ENCODE data around the gene ITPR3. TPM values are rescaled to one million over a fixed set of nuclear protein-coding genes. Genes with fewer than 3 reads are reported as not detected.

Gene ITPR3
- total and polyA plus RNA-seq, 2 of the 13 experiments (the other 11 are each of a cell fraction or from before 2014, with no cell fraction given): 3.8 to 21.4 TPM

GRCh38 chr6:33737267-33738026 lies 116.3 kb downstream of the ITPR3 start:
- no peak for TF ChIP-seq KAT2B (IDR thresholded peaks at IDR 0.05; ENCODE audit: borderline replicate concordance, low read depth, low read length)
- no peak for TF ChIP-seq ZNF234 (CRISPR knock-in tag; conservative IDR thresholded peaks at IDR 0.05)
- no peak for TF ChIP-seq ZFP91 (CRISPR knock-in tag; IDR thresholded peaks at IDR 0.05; ENCODE audit: borderline replicate concordance)
- TF ChIP-seq PCBP1 (IDR thresholded peaks at IDR 0.05; ENCODE audit: borderline replicate concordance, low read depth, low read length): no peak
- no peak for TF ChIP-seq NFKBIZ (CRISPR knock-in tag; IDR thresholded peaks at IDR 0.05)
- TF ChIP-seq, protein P1, sequence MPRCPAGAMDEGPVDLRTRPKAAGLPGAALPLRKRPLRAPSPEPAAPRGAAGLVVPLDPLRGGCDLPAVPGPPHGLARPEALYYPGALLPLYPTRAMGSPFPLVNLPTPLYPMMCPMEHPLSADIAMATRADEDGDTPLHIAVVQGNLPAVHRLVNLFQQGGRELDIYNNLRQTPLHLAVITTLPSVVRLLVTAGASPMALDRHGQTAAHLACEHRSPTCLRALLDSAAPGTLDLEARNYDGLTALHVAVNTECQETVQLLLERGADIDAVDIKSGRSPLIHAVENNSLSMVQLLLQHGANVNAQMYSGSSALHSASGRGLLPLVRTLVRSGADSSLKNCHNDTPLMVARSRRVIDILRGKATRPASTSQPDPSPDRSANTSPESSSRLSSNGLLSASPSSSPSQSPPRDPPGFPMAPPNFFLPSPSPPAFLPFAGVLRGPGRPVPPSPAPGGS (CRISPR knock-in tag; IDR thresholded peaks at IDR 0.05): no peak
- no peak for TF ChIP-seq TOPORS (CRISPR knock-in tag; IDR thresholded peaks at IDR 0.05)
- no peak for TF ChIP-seq ZIK1 (CRISPR knock-in tag; IDR thresholded peaks at IDR 0.05; ENCODE audit: borderline replicate concordance, low read depth)
- TF ChIP-seq FOXK2 (IDR thresholded peaks at IDR 0.05): no peak
- no peak for TF ChIP-seq ZSCAN21 (CRISPR knock-in tag; IDR thresholded peaks at IDR 0.05; ENCODE audit: borderline replicate concordance)
- TF ChIP-seq ZNF773 (CRISPR knock-in tag; IDR thresholded peaks at IDR 0.05; ENCODE audit: borderline replicate concordance): no peak
- no peak for TF ChIP-seq SMAD9 (CRISPR knock-in tag; IDR thresholded peaks at IDR 0.05)
- no peak for TF ChIP-seq NFAT5 (CRISPR knock-in tag; IDR thresholded peaks at IDR 0.05)
- TF ChIP-seq, protein P2, sequence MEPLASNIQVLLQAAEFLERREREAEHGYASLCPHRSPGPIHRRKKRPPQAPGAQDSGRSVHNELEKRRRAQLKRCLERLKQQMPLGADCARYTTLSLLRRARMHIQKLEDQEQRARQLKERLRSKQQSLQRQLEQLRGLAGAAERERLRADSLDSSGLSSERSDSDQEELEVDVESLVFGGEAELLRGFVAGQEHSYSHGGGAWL (CRISPR knock-in tag; IDR thresholded peaks at IDR 0.05): no peak
- BruUV-seq (replicated peaks): no TSS peak
- no peak overlapping the region for H3K4me3 ChIP-seq (replicated peaks in 1 of 3; ENCODE audit: insufficient read depth in 1 of 3, low read depth in 2 of 3, low read length in 3 of 3)
- ChIA-PET CTCF (ENCODE audit: low intra/inter-chr PET ratio, low total read pairs) (no interaction called here), POLR2A (interaction anchor here (1.6 kb wide), 1 partner anchor 26 kb away, joined by 5 read pairs; the partner anchor contains the start of gene UQCC2)
- no peaks in the 10 kb centered on the region for H3K36me3 ChIP-seq (replicated peaks in 1 of 2; ENCODE audit: control insufficient read depth in 1 of 2, insufficient read depth in 2 of 2, low read length in 2 of 2)
- no peak for ATAC-seq
- 86% methylated on average over 14 of the region's 15 CpGs for WGBS (ENCODE audit: low lambda C conversion rate)
- intact Hi-C loops (cut with micrococcal nuclease; ENCODE audit: unreplicated experiment): no loop called here
- H4K20me1 ChIP-seq (ENCODE audit: insufficient read depth, low read length): no peaks in the 10 kb centered on the region
- no peak for FAIRE-seq
- H3K9me3 ChIP-seq (ENCODE audit: low read length): no peaks in the 10 kb centered on the region
- H2AFZ ChIP-seq (ENCODE audit: low read length): no peak overlapping the region
- no peak overlapping the region for H3K9ac ChIP-seq (ENCODE audit: insufficient read depth, low read depth, low read length)
- no peak overlapping the region for H3K4me2 ChIP-seq (ENCODE audit: low read depth, low read length)
- no peaks in the 10 kb centered on the region for H3K27me3 ChIP-seq (ENCODE audit: control insufficient read depth in 1 of 2, insufficient read depth in 2 of 2, low read length in 2 of 2)
- DNase-seq (ENCODE audit: low spot score): no peak
- peaks cover 29% of the 10 kb centered on the region for H3K4me1 ChIP-seq (ENCODE audit: insufficient read depth, low read length)
- H3K27ac ChIP-seq (ENCODE audit: extremely low read length, insufficient read depth, low read length): no peak overlapping the region
- in situ Hi-C loops (cut with HindIII; ENCODE audit: extremely low pct_ligation_motif_present, low pct_unique_long_range_greater_than_20kb): no loop called here
- H3K79me2 ChIP-seq (ENCODE audit: insufficient read depth, low read length): no peaks in the 10 kb centered on the region

Data from HepG2 (cell line).